ENCODE data around the gene CREG1. TPM values are rescaled to one million over a fixed set of nuclear protein-coding genes. Genes with fewer than 3 reads are reported as not detected.

CREG1 gene
- total RNA-seq, 4 donors from 2014 or later = 247 to 294 (median 285) TPM

GRCh38 chr1:167542109-167543032 lies 11.2 kb downstream of the CREG1 start:
- TF ChIP-seq CTCF (IDR thresholded peaks at IDR 0.05) = no peak
- ATAC-seq (ENCODE audit: low FRiP score) (no peak), DNase-seq (ENCODE audit: low spot score) (no peak)

- ATAC-seq (ENCODE audit: low FRiP score) = peak; percentile 54
- TF ChIP-seq CTCF (IDR thresholded peaks at IDR 0.05) = no peak
- no peak for DNase-seq (ENCODE audit: low spot score)
Measured at GRCh38 chr1:167541610-167542009, 12.0 kb downstream of the CREG1 start.

- no peak for TF ChIP-seq CTCF (IDR thresholded peaks at IDR 0.05)
Measured at GRCh38 chr1:167541003-167541402, 12.6 kb downstream of the CREG1 start.

GRCh38 chr1:167538657-167539056 lies 14.9 kb downstream of the CREG1 start:
- no peak for ATAC-seq (ENCODE audit: low FRiP score)
- no peak for DNase-seq (ENCODE audit: low spot score)
- TF ChIP-seq CTCF (IDR thresholded peaks at IDR 0.05) = no peak

More at GRCh38 chr1:167541003-167541402, 12.6 kb downstream of the CREG1 start:
- ATAC-seq (ENCODE audit: low FRiP score) (no peak), DNase-seq (ENCODE audit: low spot score) (no peak)

- ATAC-seq (ENCODE audit: low FRiP score) = peak; percentile 82
- no peak for DNase-seq (ENCODE audit: low spot score)
- peak in 1 of 3 donors; percentile 20 for TF ChIP-seq CTCF (IDR thresholded peaks at IDR 0.05)
Measured at GRCh38 chr1:167533851-167534300, 19.7 kb downstream of the CREG1 start.

GRCh38 chr1:167532964-167533824 lies 20.4 kb downstream of the CREG1 start:
- ATAC-seq (ENCODE audit: low FRiP score) = peak; percentile 34
- no peak for DNase-seq (ENCODE audit: low spot score)
- TF ChIP-seq CTCF (IDR thresholded peaks at IDR 0.05) = no peak
